HG02852 (cell line): ENCODE data around the gene ZDHHC5.
A peak's percentile ranks its signal among the peaks of the same experiment; 100 is the strongest.
"Not testable (repeated sequence)": the region's sequence is repeated elsewhere in the genome, so short reads cannot be mapped to it uniquely, and the experiment has no call there.

ENCODE experiments used
- ATAC-seq: cut with Tn5 transposase; IDR thresholded peaks from one replicate; pipeline ENCODE4 v1.9.1; 2021; ENCODE audit warnings: mild to moderate bottlenecking, moderate library complexity; ENCODE audit not compliant: unreplicated experiment

Gene ZDHHC5

DNA sequence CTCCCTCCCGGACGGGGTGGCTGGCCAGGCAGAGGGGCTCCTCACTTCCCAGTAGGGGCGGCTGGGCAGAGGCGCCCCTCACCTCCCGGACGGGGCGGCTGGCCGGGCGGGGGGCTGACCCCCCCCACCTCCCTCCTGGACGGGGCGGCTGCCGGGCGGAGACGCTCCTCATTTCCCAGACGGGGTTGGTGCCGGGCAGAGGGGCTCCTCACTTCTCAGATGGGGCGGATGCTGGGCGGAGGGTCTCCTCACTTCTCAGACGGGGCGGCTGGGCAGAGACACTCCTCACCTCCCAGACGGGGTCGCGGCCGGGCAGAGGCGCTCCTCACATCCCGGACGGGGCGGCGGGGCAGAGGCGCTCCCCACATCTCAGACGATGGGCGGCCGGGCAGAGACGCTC lies 48.8 kb downstream of the ZDHHC5 start:
- not testable (repeated sequence) for ATAC-seq

DNA sequence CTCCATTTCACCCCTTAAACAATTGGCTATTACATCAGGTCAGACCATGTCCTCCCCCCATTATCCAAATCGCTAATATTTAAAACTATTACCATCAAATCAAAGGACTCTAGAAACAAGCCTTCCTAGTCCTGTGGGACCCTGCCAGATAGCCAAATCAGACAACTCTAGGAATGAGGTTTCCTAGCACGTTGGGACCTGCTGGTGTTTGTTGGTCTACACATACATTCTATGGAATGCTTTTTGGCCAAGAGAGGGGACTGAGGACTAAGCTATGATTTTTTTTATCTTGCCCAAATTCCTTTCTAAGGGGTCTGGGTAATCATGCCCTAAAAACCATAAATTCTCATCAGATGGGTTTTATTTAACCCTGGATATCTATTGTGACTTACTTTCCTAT lies 59.3 kb downstream of the ZDHHC5 start:
- no peak for ATAC-seq

DNA sequence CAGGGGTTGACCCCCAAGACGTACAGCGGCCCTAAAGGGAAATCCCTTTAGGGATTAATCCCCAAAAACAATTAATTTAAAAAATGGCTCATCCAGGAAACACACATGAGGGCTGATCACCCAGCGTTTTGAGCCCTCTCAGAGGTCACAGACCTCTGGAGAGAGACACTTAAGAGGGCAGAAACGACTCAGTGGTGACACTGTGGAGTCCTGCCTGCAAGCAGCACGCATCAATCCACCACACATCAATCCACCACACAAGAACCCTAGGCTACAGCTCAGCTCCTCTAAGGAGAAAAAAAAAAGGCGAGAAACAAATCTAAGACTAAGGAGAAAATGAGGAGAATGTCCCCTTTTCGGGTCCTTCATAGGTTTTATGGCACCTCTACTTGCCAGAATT lies 60.9 kb downstream of the ZDHHC5 start:
- ATAC-seq: no peak

DNA sequence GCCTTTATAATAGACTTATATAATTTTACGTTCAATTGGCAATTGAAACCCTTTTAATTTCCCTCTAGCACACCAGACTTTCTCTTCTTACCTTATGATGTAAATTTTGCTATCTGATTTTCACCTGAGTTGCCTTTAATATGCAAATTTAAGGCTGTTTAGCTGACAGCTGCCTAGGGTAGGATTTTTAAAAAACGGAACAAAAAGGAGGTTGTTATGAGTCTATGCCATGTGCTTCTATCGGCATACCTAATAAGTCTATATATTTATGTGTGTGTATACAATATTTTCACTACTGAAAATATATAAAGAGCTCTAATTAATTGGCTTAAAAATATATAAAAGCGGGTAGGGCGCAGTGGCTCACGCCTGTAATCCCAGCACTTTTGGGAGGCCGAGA lies 61.6 kb downstream of the ZDHHC5 start:
- ATAC-seq: no peak

DNA sequence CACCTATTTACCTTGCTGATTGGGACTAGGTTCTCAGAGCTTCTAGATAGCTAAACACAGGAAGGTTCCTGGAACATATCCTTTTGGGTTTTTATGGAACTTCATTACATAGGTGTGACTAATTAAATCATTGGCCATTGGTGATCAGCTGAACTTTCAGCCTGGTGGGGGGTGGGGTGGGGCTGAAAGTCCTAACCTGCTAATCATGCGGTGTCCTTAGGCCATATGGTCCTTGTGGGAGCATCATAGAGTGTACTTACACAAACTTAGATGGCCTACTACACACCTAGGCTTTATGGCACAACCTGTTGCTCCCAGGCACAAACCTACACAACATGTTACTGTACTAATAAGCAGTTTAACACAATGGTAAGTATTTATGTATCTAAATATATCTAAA lies 64.7 kb downstream of the ZDHHC5 start:
- no peak for ATAC-seq

- no peak for ATAC-seq
Observed at GRCh38 chr11:57735619-57736298, 67.8 kb downstream of the ZDHHC5 start.

DNA sequence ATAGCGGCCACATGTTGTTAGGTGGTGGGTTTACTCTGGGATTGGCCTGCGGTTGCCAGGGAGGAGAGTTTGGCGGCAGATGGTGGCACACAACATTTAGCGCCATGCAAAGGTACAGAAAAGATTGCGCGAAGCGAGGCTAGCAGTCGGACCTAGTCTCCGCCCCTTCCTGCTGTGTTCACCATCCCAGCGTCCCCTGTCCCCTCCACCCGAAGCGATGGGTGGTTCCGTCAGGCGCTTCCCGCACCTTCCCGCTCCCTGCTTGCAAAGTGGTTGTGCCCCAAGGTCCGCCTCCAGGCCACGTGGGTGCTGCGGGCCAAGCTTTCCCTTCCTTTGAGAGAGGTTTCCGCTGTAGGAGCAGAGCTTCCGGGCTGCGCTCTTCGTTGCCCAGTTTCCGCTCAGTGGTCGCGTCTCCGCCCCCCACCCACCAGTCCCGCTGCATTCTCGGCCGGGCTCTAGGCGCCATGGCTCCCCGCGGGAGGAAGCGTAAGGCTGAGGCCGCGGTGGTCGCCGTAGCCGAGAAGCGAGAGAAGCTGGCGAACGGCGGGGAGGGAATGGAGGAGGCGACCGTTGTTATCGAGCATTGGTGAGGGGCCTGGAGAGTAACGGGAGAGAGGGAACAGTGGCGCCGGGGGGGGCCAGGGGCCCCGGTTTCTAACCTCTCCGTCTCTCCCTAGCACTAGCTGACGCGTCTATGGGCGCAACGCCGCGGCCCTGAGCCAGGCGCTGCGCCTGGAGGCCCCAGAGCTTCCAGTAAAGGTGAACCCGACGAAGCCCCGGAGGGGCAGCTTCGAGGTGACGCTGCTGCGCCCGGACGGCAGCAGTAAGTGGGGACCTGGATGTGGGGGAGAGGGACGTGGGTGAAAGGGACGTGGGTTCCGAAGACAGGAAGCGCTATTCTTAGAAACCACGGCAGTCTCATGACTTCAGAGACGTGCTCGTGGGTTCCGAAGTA lies 73.5 kb downstream of the ZDHHC5 start, which contains the start of gene SELENOH:
TSS of gene SELENOH (plus strand) at position 360 of the 955 bp plus-strand sequence. CDS start at position 465, 105 bp downstream.
- ATAC-seq: peak; percentile 91

GRCh38 chr11:57742087-57742452 lies 74.2 kb downstream of the ZDHHC5 start:
- no peak for ATAC-seq

DNA sequence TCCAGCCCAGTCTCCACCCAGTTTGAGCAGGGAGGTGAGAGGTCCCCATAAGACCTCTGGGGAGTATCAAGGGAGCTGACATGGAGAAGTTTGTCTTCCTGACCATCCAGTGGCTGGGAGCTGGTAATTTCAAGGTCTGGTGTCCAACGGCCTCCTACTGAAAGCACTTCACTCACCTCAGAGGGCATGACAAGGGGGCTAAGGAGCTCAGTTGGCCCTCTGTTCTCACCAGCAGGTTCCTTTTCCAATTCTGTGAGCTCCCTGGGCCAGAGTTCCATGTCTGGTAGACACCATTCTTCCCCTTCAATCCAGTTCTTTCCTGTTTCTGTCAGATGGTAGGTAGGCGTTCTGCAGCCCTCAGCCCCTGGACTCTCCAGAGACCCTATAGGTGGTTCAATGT lies 76.4 kb downstream of the ZDHHC5 start:
- ATAC-seq: no peak

- ATAC-seq: no peak
Observed at GRCh38 chr11:57745206-57745605, 77.3 kb downstream of the ZDHHC5 start.

DNA sequence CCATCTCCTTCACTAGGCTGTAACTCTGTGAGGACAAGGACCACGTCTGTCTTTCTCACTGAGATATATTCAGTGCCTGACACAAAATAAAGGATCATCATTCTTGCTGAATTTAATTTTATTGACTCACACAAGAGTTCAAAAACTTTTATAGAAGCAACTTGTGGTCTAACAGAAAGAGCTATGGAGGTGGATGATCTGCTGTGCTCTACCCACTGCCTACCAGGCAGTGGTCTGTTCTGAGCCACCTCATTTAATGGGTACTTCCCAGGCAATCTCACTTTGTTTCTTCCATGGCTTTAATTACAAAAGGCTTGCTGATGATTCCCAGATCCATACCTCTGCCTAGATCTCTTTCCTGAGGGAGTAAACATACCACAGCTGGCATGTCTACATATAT lies 79.0 kb downstream of the ZDHHC5 start:
- no peak for ATAC-seq
